GM12878 (cell line): ENCODE measurements around the gene PPP1R3G. TPM values are rescaled to one million over a fixed set of nuclear protein-coding genes. Genes with fewer than 3 reads are reported as not detected.

Experiments used
- ATAC-seq: fragments of 200-7000 bp; cut with Tn5 transposase; 3 replicates; pipeline ENCODE4 v1.9.1; 2020; ENCODE audit warnings: mild to moderate bottlenecking, moderate library complexity
- BruUV-seq: library from RNA; stranded (reverse); fragments of 400-500 nt; replicated peaks from 2 replicates; lab custom pipeline; 2021; lab: Mats Ljungman, UMichigan
- CTCF ChIA-PET: fragments of 300-600 bp; sonication (Branson Sonifier 250); formaldehyde crosslinking; extraction: SDS; loops from one replicate; lab custom pipeline; 2021; ENCODE audit warnings: inconsistent platforms; lab: Yijun Ruan, JAX
- POLR2A ChIA-PET: fragments of 350-600 bp; formaldehyde crosslinking; extraction: SDS; loops from one replicate; lab custom pipeline; 2021; ENCODE audit warnings: inconsistent platforms; lab: Charles Lee
- RAD21 ChIA-PET: fragments of 300-600 bp; sonication (Branson Sonifier 250); formaldehyde crosslinking; loops from one replicate; lab custom pipeline; 2023; ENCODE audit warnings: antibody characterized with exemption; ENCODE audit not compliant: unreplicated experiment; lab: Charles Lee
- SMC1A ChIA-PET: fragments of 300-600 bp; sonication (Branson Sonifier 250); formaldehyde crosslinking; loops from one replicate; lab custom pipeline; 2023; ENCODE audit not compliant: unreplicated experiment, uncharacterized antibody; lab: Charles Lee
- DNase-seq: peaks from one replicate; pipeline ENCODE4 v3.0.0-alpha.2; 2011; ENCODE audit warnings: low read depth, low spot score
- FAIRE-seq: peaks from 3 replicates; lab custom pipeline; 2011; peaks lifted over from hg19 to GRCh38; lab: Jason Lieb, UNC
- H2AFZ ChIP-seq: 2 replicates; pipeline ENCODE4 v1.6.0; 2011; ENCODE audit warnings: low read depth, low read length, control low read depth; ENCODE audit not compliant: control insufficient read depth
- H3K27ac ChIP-seq: 2 replicates; pipeline ENCODE4 v1.5.1; 2011; ENCODE audit warnings: control low read depth; ENCODE audit not compliant: control insufficient read depth, insufficient read depth
- H3K27me3 ChIP-seq, 2 experiments: replicated peaks in 1 of 2; 2 replicates each; pipeline versions ENCODE4 v1.6.0 to v1.6.1; 2011; ENCODE audit warnings: low read length in 1 of 2; ENCODE audit not compliant: control insufficient read depth in 2 of 2, insufficient read depth in 2 of 2
- H3K36me3 ChIP-seq, 2 experiments: 2 replicates each; pipeline ENCODE4 v1.5.1; 2011; ENCODE audit warnings: low read length in 1 of 2; ENCODE audit not compliant: control insufficient read depth in 2 of 2, insufficient read depth in 2 of 2
- H3K4me1 ChIP-seq: 2 replicates; pipeline ENCODE4 v1.6.1; 2011; ENCODE audit warnings: mild to moderate bottlenecking, low read length, moderate library complexity, mixed read lengths; ENCODE audit not compliant: control insufficient read depth, insufficient read depth
- H3K4me2 ChIP-seq: 2 replicates; pipeline ENCODE4 v1.6.0; 2011; ENCODE audit warnings: control low read depth; ENCODE audit not compliant: control insufficient read depth, insufficient read depth
- H3K4me3 ChIP-seq: fragments of 200-600 bp; sonication (generic); 2 replicates; pipeline ENCODE4 v1.5.1; 2016
- H3K79me2 ChIP-seq: 2 replicates; pipeline ENCODE4 v1.6.0; 2011; ENCODE audit warnings: low read length; ENCODE audit not compliant: control insufficient read depth, insufficient read depth
- H3K9ac ChIP-seq: 2 replicates; pipeline ENCODE4 v1.8.0; 2011; ENCODE audit warnings: low read length, control low read depth, mixed read lengths; ENCODE audit not compliant: control insufficient read depth, insufficient read depth
- H3K9me3 ChIP-seq: replicated peaks from 3 replicates; pipeline ENCODE4 v1.5.1; 2011; ENCODE audit warnings: mild to moderate bottlenecking, low read length; ENCODE audit not compliant: control insufficient read depth, insufficient read depth
- H4K20me1 ChIP-seq: 2 replicates; pipeline ENCODE4 v1.6.0; 2011; ENCODE audit not compliant: control insufficient read depth, insufficient read depth
- CBX5 ChIP-seq: sonication (generic); IDR thresholded peaks from 2 replicates; pipeline ENCODE4 v1.6.1; 2016; ENCODE audit warnings: low read depth, moderate library complexity, mild to moderate bottlenecking, inconsistent platforms
- IKZF1 ChIP-seq: fragments of 450-650 bp; conservative IDR thresholded peaks from 2 replicates; pipeline ENCODE4 v1.6.1; 2017; ENCODE audit warnings: antibody characterized with exemption, mild to moderate bottlenecking
- LARP7 ChIP-seq: fragments of 450-650 bp; IDR thresholded peaks from 2 replicates; pipeline ENCODE4 v1.6.1; 2017; ENCODE audit warnings: mild to moderate bottlenecking
- MEF2A ChIP-seq: IDR thresholded peaks from 2 replicates; pipeline ENCODE4 v1.6.1; 2011; ENCODE audit warnings: low read depth, mild to moderate bottlenecking, low read length, moderate library complexity; ENCODE audit not compliant: insufficient read depth
- MEF2B ChIP-seq: fragments of 450-650 bp; IDR thresholded peaks from 2 replicates; pipeline ENCODE4 v1.6.1; 2018; ENCODE audit warnings: mild to moderate bottlenecking, moderate library complexity; ENCODE audit not compliant: partially characterized antibody, poor library complexity, severe bottlenecking
- MTA3 ChIP-seq: IDR thresholded peaks from 2 replicates; pipeline ENCODE4 v1.6.1; 2012; ENCODE audit warnings: low read length, inconsistent platforms, borderline replicate concordance
- NR2C1 ChIP-seq: fragments of 450-650 bp; IDR thresholded peaks from 2 replicates; pipeline ENCODE4 v1.6.1; 2017; ENCODE audit warnings: antibody characterized with exemption, mild to moderate bottlenecking, moderate library complexity
- POLR2AphosphoS5 ChIP-seq: IDR thresholded peaks from 2 replicates; pipeline ENCODE4 v1.6.1; 2011; ENCODE audit warnings: mild to moderate bottlenecking, low read length, inconsistent platforms
- SUPT20H ChIP-seq: IDR thresholded peaks from 2 replicates; pipeline ENCODE4 v1.6.1; 2011; ENCODE audit warnings: low read depth, mild to moderate bottlenecking, low read length, moderate library complexity, borderline replicate concordance; ENCODE audit not compliant: control insufficient read depth
- TCF12 ChIP-seq: IDR thresholded peaks from 2 replicates; pipeline ENCODE4 v1.6.1; 2011; ENCODE audit warnings: low read depth, mild to moderate bottlenecking, low read length
- YBX1 ChIP-seq: fragments of 450-650 bp; IDR thresholded peaks from 2 replicates; pipeline ENCODE4 v1.6.1; 2016; ENCODE audit warnings: antibody characterized with exemption
- WGBS: methylation state at CpG from one replicate; pipeline ENCODE4 v1.1.6; 2016; ENCODE audit warnings: low lambda C conversion rate; ENCODE audit not compliant: insufficient replicate concordance, insufficient coverage; ENCODE audit errors: missing lambda C conversion rate; 5-methylcytosine and 5-hydroxymethylcytosine counted together
- in situ Hi-C: fragments of 300-500 bp; cut with MboI; formaldehyde crosslinking; loops from 9 replicates; pipeline ENCODE4 v1.14.3; 2018; ENCODE audit warnings: mixed read lengths
- intact Hi-C: fragments of 100-400 bp; cut with micrococcal nuclease; formaldehyde crosslinking; loops from one replicate; pipeline ENCODE4 v1.14.2; 2022; ENCODE audit not compliant: unreplicated experiment
- polyA plus RNA-seq, 11 experiments: library from polyadenylated mRNA; depleted of rRNA in 4 of 11; unstranded in 6 of 11; stranded (reverse) in 5 of 11; fragments of >200 nt; fragmentation: Nextera tagmentation in 4 of 11; fragmentation: Illumina TruSeq in 1 of 11; extraction: Ambion mirVana in 4 of 11; extraction: Trizol in 1 of 11; gene quantifications; 1 replicate in 1 of 11; 2 replicates in 10 of 11; pipeline versions ENCODE4 v1.2.1 to v1.2.3, GENCODE V29; 2011 to 2016; ENCODE audit warnings: inconsistent platforms in 2 of 11, missing spikeins in 2 of 11, low read depth in 1 of 11
- total RNA-seq, 4 experiments: library from RNA; depleted of rRNA in 3 of 4; stranded (reverse); fragments of >200 nt in 3 of 4; fragmentation: Illumina TruSeq in 1 of 4; extraction: Trizol in 1 of 4; gene quantifications; 2 replicates each; pipeline versions ENCODE4 v1.2.1 to v1.2.3, GENCODE V29; 2013 to 2021
- TF ChIP-seq, protein P1 (sequence below): fragments of 450-650 bp; IDR thresholded peaks from 2 replicates; pipeline ENCODE4 v1.6.1; 2017; ENCODE audit warnings: mild to moderate bottlenecking, low read depth, inconsistent platforms; ENCODE audit not compliant: poor library complexity, severe bottlenecking
- TF ChIP-seq, protein P2 (sequence below): fragments of 450-650 bp; IDR thresholded peaks from 2 replicates; pipeline ENCODE4 v1.6.1; 2017; ENCODE audit warnings: antibody characterized with exemption, mild to moderate bottlenecking, moderate library complexity
- TF ChIP-seq, protein P3 (sequence below): fragments of 150-350 bp; IDR thresholded peaks from 2 replicates; pipeline ENCODE4 v1.6.1; 2016; ENCODE audit warnings: low read depth, low read length

PPP1R3G gene
- total and polyA plus RNA-seq, 10 of the 15 experiments (the other 5 are each of a cell fraction or from before 2014, with no cell fraction given): 0.01 to 0.10 (median 0.04) TPM; not detected in 4

DNA sequence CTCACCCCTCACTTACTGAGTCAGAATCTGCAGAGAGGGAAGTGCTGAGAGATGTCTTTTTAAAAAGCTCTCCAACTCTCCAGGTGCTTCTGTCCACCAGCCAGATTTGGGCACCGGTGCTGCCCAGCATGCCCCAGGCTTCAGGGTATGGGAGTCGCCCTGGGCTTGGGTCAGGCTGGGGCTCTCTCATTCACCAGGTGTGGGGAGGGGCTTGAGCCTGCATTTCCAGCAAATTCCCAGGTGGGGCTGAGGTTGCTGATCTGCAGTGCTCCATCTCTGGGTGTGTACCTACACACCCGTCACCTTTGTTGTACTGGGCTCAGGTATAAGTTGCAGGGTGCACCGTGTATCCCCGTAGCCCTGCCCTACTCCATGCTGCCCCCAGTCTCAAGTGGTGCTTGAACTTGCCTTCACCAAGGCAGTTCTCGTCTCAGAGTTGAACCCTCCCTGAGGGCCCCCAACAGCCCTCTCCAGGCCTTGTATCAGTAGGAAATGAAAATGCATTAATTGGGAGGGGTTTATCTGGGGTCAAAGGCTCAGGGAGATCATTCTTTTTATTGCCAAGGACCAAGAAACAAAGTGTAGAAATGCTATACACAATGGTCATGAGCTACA lies 23.5 kb downstream of the PPP1R3G start:
- no peaks in the 10 kb centered on the region for H3K9me3 ChIP-seq
- FAIRE-seq (no peak), DNase-seq (no peak), ATAC-seq (no peak)
- H3K4me2 ChIP-seq: no peak overlapping the region
- H4K20me1 ChIP-seq: no peaks in the 10 kb centered on the region
- CTCF ChIA-PET: no interaction called here
- no peaks in the 10 kb centered on the region for H3K79me2 ChIP-seq
- RAD21 ChIA-PET: no interaction called here
- H3K27me3 ChIP-seq: no peaks in the 10 kb centered on the region
- no peak overlapping the region for H3K27ac ChIP-seq
- SMC1A ChIA-PET: no interaction called here
- no peaks in the 10 kb centered on the region for H3K4me1 ChIP-seq
- POLR2A ChIA-PET: interaction anchor here (0.6 kb wide), 1 partner anchor 17 kb away, joined by 4 read pairs; no protein-coding TSS in a partner anchor
- WGBS: 98% methylated on average over 6 of the region's 6 CpGs
- in situ Hi-C loops: no loop called here
- BruUV-seq: no TSS peak
- intact Hi-C loops: no loop called here
- no peak overlapping the region for H3K4me3 ChIP-seq
- no peak overlapping the region for H2AFZ ChIP-seq
- H3K9ac ChIP-seq: no peak overlapping the region
- H3K36me3 ChIP-seq: no peaks in the 10 kb centered on the region
- TF ChIP-seq SUPT20H (no peak), POLR2AphosphoS5 (no peak), MEF2A (no peak), NR2C1 (no peak), IKZF1 (no peak), CBX5 (no peak), TCF12 (no peak), LARP7 (no peak), MEF2B (no peak), MTA3 (no peak), YBX1 (no peak)
- TF ChIP-seq, protein P1, sequence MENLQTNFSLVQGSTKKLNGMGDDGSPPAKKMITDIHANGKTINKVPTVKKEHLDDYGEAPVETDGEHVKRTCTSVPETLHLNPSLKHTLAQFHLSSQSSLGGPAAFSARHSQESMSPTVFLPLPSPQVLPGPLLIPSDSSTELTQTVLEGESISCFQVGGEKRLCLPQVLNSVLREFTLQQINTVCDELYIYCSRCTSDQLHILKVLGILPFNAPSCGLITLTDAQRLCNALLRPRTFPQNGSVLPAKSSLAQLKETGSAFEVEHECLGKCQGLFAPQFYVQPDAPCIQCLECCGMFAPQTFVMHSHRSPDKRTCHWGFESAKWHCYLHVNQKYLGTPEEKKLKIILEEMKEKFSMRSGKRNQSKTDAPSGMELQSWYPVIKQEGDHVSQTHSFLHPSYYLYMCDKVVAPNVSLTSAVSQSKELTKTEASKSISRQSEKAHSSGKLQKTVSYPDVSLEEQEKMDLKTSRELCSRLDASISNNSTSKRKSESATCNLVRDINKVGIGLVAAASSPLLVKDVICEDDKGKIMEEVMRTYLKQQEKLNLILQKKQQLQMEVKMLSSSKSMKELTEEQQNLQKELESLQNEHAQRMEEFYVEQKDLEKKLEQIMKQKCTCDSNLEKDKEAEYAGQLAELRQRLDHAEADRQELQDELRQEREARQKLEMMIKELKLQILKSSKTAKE: no peak
- TF ChIP-seq, protein P2, sequence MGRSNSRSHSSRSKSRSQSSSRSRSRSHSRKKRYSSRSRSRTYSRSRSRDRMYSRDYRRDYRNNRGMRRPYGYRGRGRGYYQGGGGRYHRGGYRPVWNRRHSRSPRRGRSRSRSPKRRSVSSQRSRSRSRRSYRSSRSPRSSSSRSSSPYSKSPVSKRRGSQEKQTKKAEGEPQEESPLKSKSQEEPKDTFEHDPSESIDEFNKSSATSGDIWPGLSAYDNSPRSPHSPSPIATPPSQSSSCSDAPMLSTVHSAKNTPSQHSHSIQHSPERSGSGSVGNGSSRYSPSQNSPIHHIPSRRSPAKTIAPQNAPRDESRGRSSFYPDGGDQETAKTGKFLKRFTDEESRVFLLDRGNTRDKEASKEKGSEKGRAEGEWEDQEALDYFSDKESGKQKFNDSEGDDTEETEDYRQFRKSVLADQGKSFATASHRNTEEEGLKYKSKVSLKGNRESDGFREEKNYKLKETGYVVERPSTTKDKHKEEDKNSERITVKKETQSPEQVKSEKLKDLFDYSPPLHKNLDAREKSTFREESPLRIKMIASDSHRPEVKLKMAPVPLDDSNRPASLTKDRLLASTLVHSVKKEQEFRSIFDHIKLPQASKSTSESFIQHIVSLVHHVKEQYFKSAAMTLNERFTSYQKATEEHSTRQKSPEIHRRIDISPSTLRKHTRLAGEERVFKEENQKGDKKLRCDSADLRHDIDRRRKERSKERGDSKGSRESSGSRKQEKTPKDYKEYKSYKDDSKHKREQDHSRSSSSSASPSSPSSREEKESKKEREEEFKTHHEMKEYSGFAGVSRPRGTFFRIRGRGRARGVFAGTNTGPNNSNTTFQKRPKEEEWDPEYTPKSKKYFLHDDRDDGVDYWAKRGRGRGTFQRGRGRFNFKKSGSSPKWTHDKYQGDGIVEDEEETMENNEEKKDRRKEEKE: no peak
- TF ChIP-seq, protein P3, sequence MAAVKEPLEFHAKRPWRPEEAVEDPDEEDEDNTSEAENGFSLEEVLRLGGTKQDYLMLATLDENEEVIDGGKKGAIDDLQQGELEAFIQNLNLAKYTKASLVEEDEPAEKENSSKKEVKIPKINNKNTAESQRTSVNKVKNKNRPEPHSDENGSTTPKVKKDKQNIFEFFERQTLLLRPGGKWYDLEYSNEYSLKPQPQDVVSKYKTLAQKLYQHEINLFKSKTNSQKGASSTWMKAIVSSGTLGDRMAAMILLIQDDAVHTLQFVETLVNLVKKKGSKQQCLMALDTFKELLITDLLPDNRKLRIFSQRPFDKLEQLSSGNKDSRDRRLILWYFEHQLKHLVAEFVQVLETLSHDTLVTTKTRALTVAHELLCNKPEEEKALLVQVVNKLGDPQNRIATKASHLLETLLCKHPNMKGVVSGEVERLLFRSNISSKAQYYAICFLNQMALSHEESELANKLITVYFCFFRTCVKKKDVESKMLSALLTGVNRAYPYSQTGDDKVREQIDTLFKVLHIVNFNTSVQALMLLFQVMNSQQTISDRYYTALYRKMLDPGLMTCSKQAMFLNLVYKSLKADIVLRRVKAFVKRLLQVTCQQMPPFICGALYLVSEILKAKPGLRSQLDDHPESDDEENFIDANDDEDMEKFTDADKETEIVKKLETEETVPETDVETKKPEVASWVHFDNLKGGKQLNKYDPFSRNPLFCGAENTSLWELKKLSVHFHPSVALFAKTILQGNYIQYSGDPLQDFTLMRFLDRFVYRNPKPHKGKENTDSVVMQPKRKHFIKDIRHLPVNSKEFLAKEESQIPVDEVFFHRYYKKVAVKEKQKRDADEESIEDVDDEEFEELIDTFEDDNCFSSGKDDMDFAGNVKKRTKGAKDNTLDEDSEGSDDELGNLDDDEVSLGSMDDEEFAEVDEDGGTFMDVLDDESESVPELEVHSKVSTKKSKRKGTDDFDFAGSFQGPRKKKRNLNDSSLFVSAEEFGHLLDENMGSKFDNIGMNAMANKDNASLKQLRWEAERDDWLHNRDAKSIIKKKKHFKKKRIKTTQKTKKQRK: no peak
